Brain microvascular endothelial cell (primary cell): ENCODE data around the gene GBX2.

Experiments used
- DNase-seq: peaks from one replicate; pipeline ENCODE4 v3.0.0-alpha.2; 2020
- H3K27ac ChIP-seq: fragments of 250-450 bp; sonication (Bioruptor Pico); 2 replicates; pipeline ENCODE4 v1.5.1; 2020; ENCODE audit warnings: mild to moderate bottlenecking, moderate library complexity
- H3K27me3 ChIP-seq: fragments of 250-450 bp; sonication (Bioruptor Pico); replicated peaks from 2 replicates; pipeline ENCODE4 v1.5.1; 2020; ENCODE audit warnings: mild to moderate bottlenecking
- H3K36me3 ChIP-seq: fragments of 250-450 bp; sonication (Bioruptor Pico); replicated peaks from 2 replicates; pipeline ENCODE4 v1.5.1; 2020; ENCODE audit warnings: mild to moderate bottlenecking
- H3K4me3 ChIP-seq: 2 replicates; pipeline ENCODE4 v1.5.1; 2011; ENCODE audit warnings: low read depth, mild to moderate bottlenecking, control low read depth, low read length, moderate library complexity
- in situ Hi-C: cut with HindIII; loops from 2 replicates; pipeline ENCODE4 v1.10.0; 2017; ENCODE audit warnings: low sequenced_read_pairs, low pct_ligation_motif_present
- TF ChIP-seq, protein P1 (sequence below): IDR thresholded peaks from 2 replicates; pipeline ENCODE4 v1.5.1; 2011; ENCODE audit warnings: low read depth, mild to moderate bottlenecking, moderate library complexity, low read length, control low read depth, inconsistent platforms; ENCODE audit errors: missing control alignments

Gene GBX2

DNA sequence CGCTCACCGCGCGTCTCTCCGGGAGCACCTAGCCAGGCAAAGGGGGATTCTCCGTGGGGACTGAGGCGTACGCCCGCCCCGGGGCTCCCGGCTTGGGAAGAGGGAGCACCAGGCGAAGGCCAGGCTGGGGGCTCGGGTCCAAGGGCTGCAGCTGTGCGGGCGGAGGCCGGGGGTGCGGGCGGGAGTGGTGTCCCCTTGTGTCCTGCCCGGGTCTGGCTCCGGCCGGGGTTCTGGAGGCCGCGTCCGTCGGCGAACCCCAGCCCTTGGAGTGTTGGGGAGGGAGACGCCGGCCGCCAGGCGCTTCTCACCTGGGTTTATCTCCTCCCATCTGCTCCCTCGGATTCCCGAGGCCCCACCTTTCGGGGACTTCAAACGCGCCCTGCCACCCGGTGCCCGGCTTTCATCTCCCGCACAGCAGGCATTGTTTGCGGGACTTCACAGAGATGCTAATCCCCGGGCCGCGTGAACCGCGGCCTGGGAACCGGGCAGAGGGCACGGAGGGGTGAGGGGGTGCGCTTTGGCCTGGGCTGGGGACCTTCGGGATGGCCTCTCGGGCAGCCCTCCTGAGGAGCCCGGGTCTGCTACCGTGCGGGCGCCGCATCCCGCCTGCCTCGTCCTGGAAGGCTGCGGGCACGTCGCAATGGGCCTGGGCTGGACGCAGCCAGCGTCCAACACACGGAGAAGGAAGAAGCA, 5.0 kb upstream of the GBX2 start:
- no peak for DNase-seq
- Histone ChIP-seq H3K36me3 (no peaks in the 10 kb centered on the region), H3K4me3 (no peak overlapping the region), H3K27ac (no peak overlapping the region), H3K27me3 (peaks cover 29% of the 10 kb centered on the region)
- in situ Hi-C loops, result no loop called here
- TF ChIP-seq, protein P1, sequence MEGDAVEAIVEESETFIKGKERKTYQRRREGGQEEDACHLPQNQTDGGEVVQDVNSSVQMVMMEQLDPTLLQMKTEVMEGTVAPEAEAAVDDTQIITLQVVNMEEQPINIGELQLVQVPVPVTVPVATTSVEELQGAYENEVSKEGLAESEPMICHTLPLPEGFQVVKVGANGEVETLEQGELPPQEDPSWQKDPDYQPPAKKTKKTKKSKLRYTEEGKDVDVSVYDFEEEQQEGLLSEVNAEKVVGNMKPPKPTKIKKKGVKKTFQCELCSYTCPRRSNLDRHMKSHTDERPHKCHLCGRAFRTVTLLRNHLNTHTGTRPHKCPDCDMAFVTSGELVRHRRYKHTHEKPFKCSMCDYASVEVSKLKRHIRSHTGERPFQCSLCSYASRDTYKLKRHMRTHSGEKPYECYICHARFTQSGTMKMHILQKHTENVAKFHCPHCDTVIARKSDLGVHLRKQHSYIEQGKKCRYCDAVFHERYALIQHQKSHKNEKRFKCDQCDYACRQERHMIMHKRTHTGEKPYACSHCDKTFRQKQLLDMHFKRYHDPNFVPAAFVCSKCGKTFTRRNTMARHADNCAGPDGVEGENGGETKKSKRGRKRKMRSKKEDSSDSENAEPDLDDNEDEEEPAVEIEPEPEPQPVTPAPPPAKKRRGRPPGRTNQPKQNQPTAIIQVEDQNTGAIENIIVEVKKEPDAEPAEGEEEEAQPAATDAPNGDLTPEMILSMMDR, result no peak

GRCh38 chr2:236172255-236173035, 4.3 kb upstream of the GBX2 start:
- TF ChIP-seq, protein P1, result no peak
- no peak for DNase-seq
- in situ Hi-C loops, result no loop called here
- no peak overlapping the region for H3K27ac ChIP-seq
- H3K27me3 ChIP-seq, result peaks cover 36% of the 10 kb centered on the region
- H3K4me3 ChIP-seq, result no peak overlapping the region
- no peaks in the 10 kb centered on the region for H3K36me3 ChIP-seq

DNA sequence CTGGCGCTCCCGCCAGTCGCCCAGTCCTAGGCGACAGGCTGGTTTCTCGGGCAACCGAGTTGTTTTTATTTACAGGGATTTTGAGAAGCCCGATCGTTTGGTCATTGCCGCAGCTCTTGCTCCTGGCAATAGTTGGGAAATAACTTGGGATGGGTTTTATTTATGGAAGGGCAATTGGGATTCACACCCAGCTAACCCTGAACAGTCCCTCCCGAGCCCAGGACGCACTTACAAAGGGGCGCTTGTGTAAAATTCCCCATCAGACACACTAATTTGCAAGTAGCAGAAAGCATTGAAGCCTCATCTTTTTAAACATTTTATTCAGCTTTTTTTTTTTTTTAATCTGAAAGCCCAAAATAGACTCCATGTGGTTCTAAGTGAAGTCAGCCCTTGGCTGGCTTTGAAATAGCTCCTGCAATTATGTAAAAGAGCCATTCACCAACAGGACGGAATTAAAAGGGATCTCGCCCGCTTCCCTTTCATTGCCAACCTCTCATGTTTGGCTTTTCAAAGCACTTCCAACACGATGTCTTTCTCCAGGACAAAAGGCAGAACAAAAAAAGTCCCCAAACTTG, 3.6 kb upstream of the GBX2 start:
- in situ Hi-C loops, result no loop called here
- TF ChIP-seq, protein P1, result no peak

DNA sequence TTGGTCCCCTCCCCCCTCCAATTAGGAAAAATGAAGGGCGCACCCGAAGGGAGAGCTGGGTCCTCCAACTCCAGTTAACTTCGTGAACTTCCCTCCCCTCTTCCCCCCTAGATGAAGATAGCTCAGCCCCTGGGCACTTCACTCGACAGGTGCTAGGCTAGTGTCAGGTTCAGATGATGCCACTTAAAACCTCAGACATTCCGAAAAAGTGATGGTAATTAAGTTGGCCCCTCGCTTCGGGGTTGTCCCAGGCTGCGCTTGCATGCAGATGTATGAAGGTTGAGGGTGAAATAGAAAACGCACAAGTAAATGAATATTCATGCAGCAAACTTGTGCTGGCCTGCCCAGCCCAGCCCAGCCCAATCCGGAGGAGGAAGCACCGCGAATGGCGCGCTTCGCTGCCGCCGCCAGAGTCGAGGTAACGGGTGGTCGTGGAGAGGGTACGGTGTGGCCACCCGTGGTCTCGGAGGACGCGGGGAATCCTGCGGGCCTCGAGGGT, 3.0 kb upstream of the GBX2 start:
- Histone ChIP-seq H3K27ac (no peak overlapping the region), H3K36me3 (no peaks in the 10 kb centered on the region), H3K27me3 (peaks cover 38% of the 10 kb centered on the region), H3K4me3 (no peak overlapping the region)
- TF ChIP-seq, protein P1, result no peak
- DNase-seq, result no peak
- in situ Hi-C loops, result no loop called here

More for the DNA sequence above, 3.6 kb upstream of the GBX2 start:
- no peak for DNase-seq
- Histone ChIP-seq H3K27me3 (peaks cover 37% of the 10 kb centered on the region), H3K27ac (no peak overlapping the region), H3K36me3 (no peaks in the 10 kb centered on the region), H3K4me3 (no peak overlapping the region)

GRCh38 chr2:236170590-236171165, 2.5 kb upstream of the GBX2 start:
- no peak for DNase-seq
- in situ Hi-C loops, result no loop called here
- TF ChIP-seq, protein P1, result no peak
- Histone ChIP-seq H3K36me3 (no peaks in the 10 kb centered on the region), H3K27ac (no peak overlapping the region), H3K27me3 (peaks cover 38% of the 10 kb centered on the region), H3K4me3 (no peak overlapping the region)
